ENCODE data around the gene RNU1-4. TPM values are rescaled to one million over a fixed set of nuclear protein-coding genes. Genes with fewer than 3 reads are reported as not detected.
"Not testable (repeated sequence)": the region's sequence is repeated elsewhere in the genome, so short reads cannot be mapped to it uniquely, and the experiment has no call there.

The RNU1-4 gene
- total and polyA plus RNA-seq, 2 donors = 17,380 TPM; not detected in 1

GRCh38 chr1:16760801-16761200, 20.5 kb downstream of the RNU1-4 start:
- H3K27me3 ChIP-seq (ENCODE audit: control insufficient read depth in 2 of 2, insufficient read depth in 1 of 2, low read length in 1 of 2) = peaks cover 0 to 14% of the 10 kb centered on the region in 2 donors
- WGBS = 95% methylated on average over 11 of the region's 11 CpGs
- H3K36me3 ChIP-seq (ENCODE audit: control insufficient read depth in 2 of 2, insufficient read depth in 2 of 2, low read length in 1 of 2); H3K9me3 ChIP-seq (ENCODE audit: control insufficient read depth in 2 of 2, insufficient read depth in 1 of 2, low read length in 1 of 2); H3K4me3 ChIP-seq (ENCODE audit: low read length in 2 of 2); DNase-seq (ENCODE audit: low read depth in 6 of 9, low spot score in 9 of 9); H3K4me1 ChIP-seq (ENCODE audit: control insufficient read depth in 2 of 2, insufficient read depth in 2 of 2, low read length in 2 of 2); H3K27ac ChIP-seq (ENCODE audit: low read depth in 1 of 2, low read length in 1 of 2): not testable (repeated sequence)

- H3K27me3 ChIP-seq (ENCODE audit: control insufficient read depth in 2 of 2, insufficient read depth in 1 of 2, low read length in 1 of 2); H3K9me3 ChIP-seq (ENCODE audit: control insufficient read depth in 2 of 2, insufficient read depth in 1 of 2, low read length in 1 of 2); H3K4me1 ChIP-seq (ENCODE audit: control insufficient read depth in 2 of 2, insufficient read depth in 2 of 2, low read length in 2 of 2); H3K4me3 ChIP-seq (ENCODE audit: low read length in 2 of 2); DNase-seq (ENCODE audit: low read depth in 6 of 9, low spot score in 9 of 9); H3K36me3 ChIP-seq (ENCODE audit: control insufficient read depth in 2 of 2, insufficient read depth in 2 of 2, low read length in 1 of 2); H3K27ac ChIP-seq (ENCODE audit: low read depth in 1 of 2, low read length in 1 of 2): not testable (repeated sequence)
- WGBS = 93% methylated on average over 9 of the region's 9 CpGs
These were observed 24.0 kb downstream of the RNU1-4 start for GRCh38 chr1:16764248-16764819.

- 93% methylated on average over 15 of the region's 15 CpGs for WGBS
- H3K27me3 ChIP-seq (ENCODE audit: control insufficient read depth in 2 of 2, insufficient read depth in 1 of 2, low read length in 1 of 2); H3K36me3 ChIP-seq (ENCODE audit: control insufficient read depth in 2 of 2, insufficient read depth in 2 of 2, low read length in 1 of 2); H3K4me3 ChIP-seq (ENCODE audit: low read length in 2 of 2); H3K27ac ChIP-seq (ENCODE audit: low read depth in 1 of 2, low read length in 1 of 2); DNase-seq (ENCODE audit: low read depth in 6 of 9, low spot score in 9 of 9); H3K4me1 ChIP-seq (ENCODE audit: control insufficient read depth in 2 of 2, insufficient read depth in 2 of 2, low read length in 2 of 2); H3K9me3 ChIP-seq (ENCODE audit: control insufficient read depth in 2 of 2, insufficient read depth in 1 of 2, low read length in 1 of 2): not testable (repeated sequence)
These were observed 24.7 kb downstream of the RNU1-4 start for GRCh38 chr1:16764820-16765655.

- not testable (repeated sequence) for H3K9me3 ChIP-seq (ENCODE audit: control insufficient read depth in 2 of 2, insufficient read depth in 1 of 2, low read length in 1 of 2); H3K4me3 ChIP-seq (ENCODE audit: low read length in 2 of 2); H3K27me3 ChIP-seq (ENCODE audit: control insufficient read depth in 2 of 2, insufficient read depth in 1 of 2, low read length in 1 of 2); H3K36me3 ChIP-seq (ENCODE audit: control insufficient read depth in 2 of 2, insufficient read depth in 2 of 2, low read length in 1 of 2); H3K27ac ChIP-seq (ENCODE audit: low read depth in 1 of 2, low read length in 1 of 2); H3K4me1 ChIP-seq (ENCODE audit: control insufficient read depth in 2 of 2, insufficient read depth in 2 of 2, low read length in 2 of 2); DNase-seq (ENCODE audit: low read depth in 6 of 9, low spot score in 9 of 9)
- WGBS = 90% methylated on average over 25 of the region's 31 CpGs
These were observed 25.7 kb downstream of the RNU1-4 start for GRCh38 chr1:16765731-16766605.

- not testable (repeated sequence) for H3K27ac ChIP-seq (ENCODE audit: low read depth in 1 of 2, low read length in 1 of 2); H3K9me3 ChIP-seq (ENCODE audit: control insufficient read depth in 2 of 2, insufficient read depth in 1 of 2, low read length in 1 of 2); H3K36me3 ChIP-seq (ENCODE audit: control insufficient read depth in 2 of 2, insufficient read depth in 2 of 2, low read length in 1 of 2); H3K4me1 ChIP-seq (ENCODE audit: control insufficient read depth in 2 of 2, insufficient read depth in 2 of 2, low read length in 2 of 2); H3K27me3 ChIP-seq (ENCODE audit: control insufficient read depth in 2 of 2, insufficient read depth in 1 of 2, low read length in 1 of 2); H3K4me3 ChIP-seq (ENCODE audit: low read length in 2 of 2); DNase-seq (ENCODE audit: low read depth in 6 of 9, low spot score in 9 of 9)
- WGBS = 89% methylated on average over 8 of the region's 9 CpGs
These were observed 26.5 kb downstream of the RNU1-4 start for GRCh38 chr1:16766689-16767256.

GRCh38 chr1:16770139-16770759, 29.9 kb downstream of the RNU1-4 start:
- DNase-seq (ENCODE audit: low read depth in 6 of 9, low spot score in 9 of 9) = not testable (repeated sequence)

GRCh38 chr1:16770896-16771446, 30.7 kb downstream of the RNU1-4 start:
- not testable (repeated sequence) for H3K9me3 ChIP-seq (ENCODE audit: control insufficient read depth in 2 of 2, insufficient read depth in 1 of 2, low read length in 1 of 2); H3K27me3 ChIP-seq (ENCODE audit: control insufficient read depth in 2 of 2, insufficient read depth in 1 of 2, low read length in 1 of 2); H3K27ac ChIP-seq (ENCODE audit: low read depth in 1 of 2, low read length in 1 of 2); H3K4me3 ChIP-seq (ENCODE audit: low read length in 2 of 2); H3K4me1 ChIP-seq (ENCODE audit: control insufficient read depth in 2 of 2, insufficient read depth in 2 of 2, low read length in 2 of 2); H3K36me3 ChIP-seq (ENCODE audit: control insufficient read depth in 2 of 2, insufficient read depth in 2 of 2, low read length in 1 of 2); DNase-seq (ENCODE audit: low read depth in 6 of 9, low spot score in 9 of 9)
- WGBS = 79% methylated on average over 6 of the region's 6 CpGs

More at GRCh38 chr1:16770139-16770759, 29.9 kb downstream of the RNU1-4 start:
- not testable (repeated sequence) for H3K27ac ChIP-seq (ENCODE audit: low read depth in 1 of 2, low read length in 1 of 2); H3K9me3 ChIP-seq (ENCODE audit: control insufficient read depth in 2 of 2, insufficient read depth in 1 of 2, low read length in 1 of 2); H3K4me1 ChIP-seq (ENCODE audit: control insufficient read depth in 2 of 2, insufficient read depth in 2 of 2, low read length in 2 of 2); H3K4me3 ChIP-seq (ENCODE audit: low read length in 2 of 2); H3K27me3 ChIP-seq (ENCODE audit: control insufficient read depth in 2 of 2, insufficient read depth in 1 of 2, low read length in 1 of 2); H3K36me3 ChIP-seq (ENCODE audit: control insufficient read depth in 2 of 2, insufficient read depth in 2 of 2, low read length in 1 of 2)
- 94% methylated on average over 5 of the region's 5 CpGs for WGBS

GRCh38 chr1:16772275-16773204, 32.2 kb downstream of the RNU1-4 start:
- not testable (repeated sequence) for H3K4me1 ChIP-seq (ENCODE audit: control insufficient read depth in 2 of 2, insufficient read depth in 2 of 2, low read length in 2 of 2); H3K36me3 ChIP-seq (ENCODE audit: control insufficient read depth in 2 of 2, insufficient read depth in 2 of 2, low read length in 1 of 2); DNase-seq (ENCODE audit: low read depth in 6 of 9, low spot score in 9 of 9); H3K27ac ChIP-seq (ENCODE audit: low read depth in 1 of 2, low read length in 1 of 2); H3K9me3 ChIP-seq (ENCODE audit: control insufficient read depth in 2 of 2, insufficient read depth in 1 of 2, low read length in 1 of 2); H3K27me3 ChIP-seq (ENCODE audit: control insufficient read depth in 2 of 2, insufficient read depth in 1 of 2, low read length in 1 of 2); H3K4me3 ChIP-seq (ENCODE audit: low read length in 2 of 2)
- WGBS = 88% methylated on average over 13 of the region's 21 CpGs
